GM13977 (cell line): ENCODE data around the gene KCNK7.
A peak's percentile ranks its signal among the peaks of the same experiment; 100 is the strongest.

Experiments
- DNase-seq: peaks from one replicate; pipeline ENCODE4 v3.0.0; 2012; ENCODE audit warnings: low spot score
- CTCF ChIP-seq: IDR thresholded peaks from 2 replicates; pipeline ENCODE4 v1.5.1; 2012; ENCODE audit warnings: mild to moderate bottlenecking, control low read depth; ENCODE audit not compliant: insufficient read depth; ENCODE audit errors: extremely low read depth, missing control alignments
- in situ Hi-C: fragments of 300-500 bp; cut with MboI; formaldehyde crosslinking; loops from one replicate; pipeline ENCODE4 v1.12.0; 2022; ENCODE audit warnings: low sequenced_read_pairs, low pct_unique_long_range_greater_than_20kb, mixed read lengths, inconsistent platforms; ENCODE audit not compliant: unreplicated experiment

KCNK7 gene

GRCh38 chr11:65554057-65554818 lies 41.4 kb downstream of the KCNK7 start:
- no peak for DNase-seq
- no peak for TF ChIP-seq CTCF
- in situ Hi-C loops: no loop called here

- in situ Hi-C loops: no loop called here
- no peak for DNase-seq
Observed at GRCh38 chr11:65553301-65554001, 42.1 kb downstream of the KCNK7 start.

GRCh38 chr11:65552388-65552951 lies 43.1 kb downstream of the KCNK7 start:
- in situ Hi-C loops: no loop called here
- TF ChIP-seq CTCF: no peak
- no peak for DNase-seq

More at GRCh38 chr11:65553301-65554001, 42.1 kb downstream of the KCNK7 start:
- no peak for TF ChIP-seq CTCF

- DNase-seq: peak; percentile 79
- TF ChIP-seq CTCF: peak; percentile 84
- in situ Hi-C loops: no loop called here
Observed at GRCh38 chr11:65551572-65552387, 43.8 kb downstream of the KCNK7 start.

GRCh38 chr11:65549096-65549495 lies 46.5 kb downstream of the KCNK7 start:
- TF ChIP-seq CTCF: no peak
- in situ Hi-C loops: no loop called here
- no peak for DNase-seq

- TF ChIP-seq CTCF: no peak
- DNase-seq: no peak
- in situ Hi-C loops: no loop called here
Observed at GRCh38 chr11:65548395-65548794, 47.2 kb downstream of the KCNK7 start.
